Hindlimb muscle (tissue), 1 donor: ENCODE data around the gene SNED1. TPM values are rescaled to one million over a fixed set of nuclear protein-coding genes. Genes with fewer than 3 reads are reported as not detected.
"Not testable (repeated sequence)": the region's sequence is repeated elsewhere in the genome, so short reads cannot be mapped to it uniquely, and the experiment has no call there.

ENCODE experiments used
- DNase-seq: peaks from one replicate; pipeline ENCODE4 v3.0.0-alpha.2; 2013
- polyA plus RNA-seq: library from polyadenylated mRNA; unstranded; fragments of 120-200 nt; gene quantifications from one replicate; pipeline ENCODE4 v1.2.1, GENCODE V29; 2013; ENCODE audit not compliant: insufficient read length

The SNED1 gene
- polyA plus RNA-seq, 1 donor = 5.1 TPM

- no peak for DNase-seq
These were observed 25.5 kb upstream of the SNED1 start for GRCh38 chr2:240972636-240973521.

DNA sequence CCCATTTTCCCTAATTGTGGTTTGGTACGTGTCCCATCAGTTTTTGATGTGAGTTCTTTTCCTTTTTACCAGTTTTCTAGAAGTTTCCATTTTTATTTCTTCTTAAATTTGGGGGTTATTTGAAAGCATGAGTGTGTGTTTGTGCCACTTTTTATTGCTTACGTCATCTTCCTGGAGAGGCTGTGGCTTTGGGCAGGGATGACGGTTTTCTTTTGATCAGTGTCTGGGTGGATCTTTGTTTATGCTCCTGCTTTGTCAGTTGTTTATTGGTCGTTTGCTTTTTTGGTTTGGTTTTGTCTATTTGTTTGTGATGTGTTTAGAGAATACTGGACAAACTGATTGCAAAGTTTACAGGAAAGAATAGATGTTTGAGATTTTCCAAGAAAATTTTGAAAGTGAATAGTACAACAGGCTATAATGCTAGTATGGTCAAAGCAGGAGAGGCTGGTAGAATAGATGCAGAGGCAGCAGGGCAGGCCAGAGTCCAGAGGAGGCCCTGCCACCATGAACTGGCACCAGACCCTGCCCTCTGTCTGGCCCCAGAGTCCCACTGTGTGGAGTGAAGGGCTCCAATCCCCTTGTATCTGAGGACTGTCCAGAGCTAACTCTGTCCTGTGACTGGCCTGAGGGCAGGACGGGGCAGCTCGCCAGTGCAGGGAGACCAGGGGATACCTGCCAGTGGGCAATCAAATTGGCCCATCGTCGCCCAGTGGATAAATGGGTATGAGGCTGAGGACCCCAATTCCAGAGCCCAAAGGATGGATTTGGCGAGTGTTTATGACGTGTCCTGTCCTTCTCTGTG lies 23.4 kb upstream of the SNED1 start:
- DNase-seq = no peak

GRCh38 chr2:240975903-240976302 lies 22.5 kb upstream of the SNED1 start:
- not testable (repeated sequence) for DNase-seq

GRCh38 chr2:240981280-240981679 lies 17.1 kb upstream of the SNED1 start:
- no peak for DNase-seq

GRCh38 chr2:240981871-240982800 lies 16.3 kb upstream of the SNED1 start:
- DNase-seq = no peak

- no peak for DNase-seq
These were observed 15.6 kb upstream of the SNED1 start for GRCh38 chr2:240982821-240983281.

GRCh38 chr2:240983361-240983995 lies 14.9 kb upstream of the SNED1 start:
- DNase-seq = no peak

GRCh38 chr2:240983996-240984498 lies 14.4 kb upstream of the SNED1 start:
- DNase-seq = no peak

DNA sequence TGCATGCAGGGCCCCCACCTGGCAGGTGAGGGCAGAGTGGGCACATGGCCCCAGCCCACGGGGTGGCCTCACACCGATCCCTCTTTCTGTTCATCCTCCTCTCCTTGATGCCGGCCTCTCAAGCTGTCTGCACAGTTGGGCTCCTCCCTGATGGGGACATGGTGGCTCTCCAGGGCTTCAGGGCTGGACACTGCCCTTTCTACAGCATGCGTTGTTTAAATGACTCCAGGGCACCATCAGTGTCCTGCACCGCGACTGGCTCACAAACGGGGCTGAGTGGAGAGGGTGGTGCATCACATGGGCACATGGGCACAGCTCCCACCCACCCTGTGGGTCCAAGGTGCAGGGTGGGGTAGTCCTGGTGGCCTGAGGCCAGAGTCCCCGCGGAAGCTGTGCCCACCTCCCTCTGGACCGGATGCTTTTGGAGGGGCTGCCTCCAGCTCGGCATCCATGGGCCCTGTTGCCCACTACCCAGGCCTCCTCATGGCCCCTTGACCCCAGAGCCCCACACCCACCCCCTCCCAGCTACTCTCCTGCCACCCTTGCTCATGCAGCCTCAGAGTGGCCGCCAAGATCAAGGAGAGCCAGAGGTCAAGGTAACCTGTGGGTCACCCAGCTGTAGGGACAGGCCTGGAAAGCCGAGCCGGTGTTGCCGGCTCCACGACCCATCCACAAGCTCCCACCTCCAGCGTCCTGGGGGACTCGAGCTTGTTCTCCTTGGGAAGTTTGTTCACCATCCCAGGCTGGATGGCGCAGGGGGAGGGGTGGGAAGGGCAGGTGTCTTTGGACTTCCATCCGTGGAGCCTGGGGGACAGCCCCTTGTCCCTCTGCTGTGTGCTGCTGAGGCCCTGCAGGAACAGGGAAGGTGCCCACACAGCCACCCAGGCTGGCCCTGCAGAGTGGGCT lies 12.3 kb upstream of the SNED1 start:
- no peak for DNase-seq

DNA sequence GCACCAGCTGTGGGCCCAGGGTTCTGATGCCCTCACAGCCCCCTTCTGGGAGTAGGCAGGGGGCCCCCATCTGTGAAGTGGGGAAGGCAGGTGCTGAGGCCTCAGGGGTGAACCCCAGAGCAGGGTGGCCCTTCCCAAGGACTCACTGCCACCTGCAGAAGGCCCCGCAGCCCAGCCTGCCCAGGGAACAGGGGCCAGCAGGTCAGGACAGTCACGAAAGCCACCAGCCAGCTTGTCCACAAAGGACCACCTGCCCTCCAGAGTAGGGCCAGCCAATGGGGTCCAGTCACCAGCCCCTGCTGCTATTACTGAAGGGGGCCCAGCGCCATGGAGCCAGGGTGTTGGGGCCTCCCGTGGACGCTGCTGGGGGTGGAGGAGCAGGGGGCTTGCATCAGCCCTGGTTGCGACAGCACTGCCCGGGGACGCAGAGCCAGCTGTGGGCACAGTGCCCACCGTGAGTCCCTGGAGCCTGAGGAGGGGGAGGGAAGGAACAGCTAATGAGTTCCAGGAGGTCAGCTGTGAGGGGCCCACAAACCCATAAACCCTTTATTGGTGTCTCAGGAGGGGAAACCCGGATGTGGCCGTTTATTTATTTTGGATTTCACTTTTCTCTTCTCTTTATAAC lies 11.5 kb upstream of the SNED1 start:
- no peak for DNase-seq

DNA sequence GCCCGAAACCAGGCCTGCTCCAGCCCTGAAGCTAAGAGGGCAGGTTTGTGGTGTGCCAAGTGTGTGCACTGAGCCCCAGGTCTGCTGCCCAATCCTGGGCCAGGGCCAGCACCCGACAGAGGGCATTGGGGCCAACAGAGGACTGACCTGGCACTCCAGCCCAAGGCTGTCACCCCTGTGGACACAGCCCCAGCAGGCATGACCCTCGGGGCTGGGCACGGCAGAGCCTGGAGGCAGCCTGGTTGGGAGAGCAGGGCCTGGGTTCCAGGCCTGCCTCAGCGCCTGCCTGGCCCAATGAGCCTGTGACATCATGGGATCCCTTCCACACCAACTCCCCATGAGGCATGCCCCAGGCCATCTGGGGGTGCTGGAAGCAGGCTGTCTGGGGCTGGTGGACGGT lies 10.8 kb upstream of the SNED1 start:
- no peak for DNase-seq

- DNase-seq = no peak
These were observed 10.3 kb upstream of the SNED1 start for GRCh38 chr2:240988146-240988545.

DNA sequence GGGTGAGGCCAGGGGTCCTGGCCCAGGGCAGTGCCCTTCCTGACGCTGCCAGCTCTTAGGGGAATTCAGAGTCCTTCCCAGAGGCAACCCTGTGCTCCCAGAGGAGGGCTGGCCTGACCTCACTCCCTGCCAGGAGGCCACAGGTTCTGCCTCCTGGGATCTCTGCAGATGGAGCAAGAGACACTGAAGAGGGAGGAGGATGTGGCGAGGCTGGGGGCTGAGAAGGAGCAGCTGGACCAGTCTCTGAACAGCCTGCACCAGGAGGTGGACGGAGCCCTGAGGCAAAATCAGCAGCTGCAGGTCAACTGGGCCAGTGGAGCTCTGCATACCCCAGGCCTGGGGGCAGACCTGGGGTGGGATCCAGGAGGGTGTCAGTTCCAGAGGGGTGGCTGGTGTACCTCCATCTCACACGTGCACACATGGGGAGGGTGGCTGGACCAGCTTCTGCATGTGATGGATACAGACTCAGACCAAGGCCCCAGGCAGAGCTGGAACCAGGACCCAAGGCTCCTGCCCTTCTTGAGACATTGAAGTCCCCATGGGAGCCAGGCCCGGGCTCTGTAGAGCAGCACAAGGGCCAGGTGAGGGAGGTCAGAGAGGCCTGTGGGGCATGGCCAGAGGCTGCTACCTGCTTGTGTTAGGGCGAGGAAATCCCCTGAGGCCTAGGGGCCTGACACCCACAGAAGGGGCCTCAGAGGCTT lies 9.7 kb upstream of the SNED1 start:
- DNase-seq = no peak

GRCh38 chr2:240989451-240990265 lies 8.8 kb upstream of the SNED1 start:
- DNase-seq = no peak

- no peak for DNase-seq
These were observed 8.2 kb upstream of the SNED1 start for GRCh38 chr2:240990266-240990529.

GRCh38 chr2:240990726-240991377 lies 7.6 kb upstream of the SNED1 start:
- no peak for DNase-seq

- peak; percentile 81 for DNase-seq
These were observed 6.8 kb upstream of the SNED1 start for GRCh38 chr2:240991378-240992263.
